ENCODE measurements around the gene GREB1L.

DNA sequence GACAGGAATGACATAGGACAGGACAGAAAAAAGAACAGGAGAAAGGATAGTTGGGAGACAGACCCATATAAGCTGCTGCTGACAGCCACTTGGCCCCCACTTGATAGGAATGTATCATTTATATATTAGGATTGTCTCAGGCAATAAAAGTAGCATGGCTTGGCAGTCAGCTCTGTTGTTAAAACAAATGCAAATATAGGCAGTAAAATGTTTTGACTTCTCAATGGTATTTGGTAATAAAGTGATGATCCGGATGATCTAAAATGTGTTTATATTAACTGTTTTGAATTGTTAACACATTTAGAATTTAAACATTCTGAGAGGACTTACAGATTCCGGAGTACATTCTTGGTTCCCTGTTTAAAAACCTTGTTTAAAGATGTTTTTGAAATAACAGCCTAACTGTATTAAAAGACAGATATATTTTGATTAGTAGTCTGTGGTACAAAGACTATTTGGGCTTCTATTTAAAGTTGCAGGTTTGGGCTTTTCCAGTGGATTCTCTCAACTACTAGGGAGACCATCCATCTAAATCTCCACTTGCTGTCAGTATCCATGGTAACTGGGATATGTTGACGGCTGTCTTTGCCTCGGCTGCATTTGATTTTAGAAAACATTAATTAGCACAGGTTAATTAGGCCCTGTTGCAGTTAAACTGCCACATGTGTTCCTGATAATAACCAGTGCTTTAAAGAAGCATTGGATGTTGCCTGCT is 210.9 kb downstream of the GREB1L start:
- TF ChIP-seq TCF12 (IDR thresholded peaks at IDR 0.05) (no peak), SMC3 (IDR thresholded peaks at IDR 0.05; ENCODE audit: low read depth, low read length) (no peak), GABPA (IDR thresholded peaks at IDR 0.05; ENCODE audit: low read depth) (no peak), USF2 (IDR thresholded peaks at IDR 0.05; ENCODE audit: borderline replicate concordance, low read depth, low read length) (no peak), POLR2AphosphoS5 (IDR thresholded peaks at IDR 0.05; ENCODE audit: low read depth, low read length) (no peak), EZH2phosphoT487 (IDR thresholded peaks at IDR 0.05; ENCODE audit: borderline replicate concordance, low read depth) (no peak), YY1 (IDR thresholded peaks at IDR 0.05; ENCODE audit: low read depth) (no peak)
- TF ChIP-seq, protein P1, sequence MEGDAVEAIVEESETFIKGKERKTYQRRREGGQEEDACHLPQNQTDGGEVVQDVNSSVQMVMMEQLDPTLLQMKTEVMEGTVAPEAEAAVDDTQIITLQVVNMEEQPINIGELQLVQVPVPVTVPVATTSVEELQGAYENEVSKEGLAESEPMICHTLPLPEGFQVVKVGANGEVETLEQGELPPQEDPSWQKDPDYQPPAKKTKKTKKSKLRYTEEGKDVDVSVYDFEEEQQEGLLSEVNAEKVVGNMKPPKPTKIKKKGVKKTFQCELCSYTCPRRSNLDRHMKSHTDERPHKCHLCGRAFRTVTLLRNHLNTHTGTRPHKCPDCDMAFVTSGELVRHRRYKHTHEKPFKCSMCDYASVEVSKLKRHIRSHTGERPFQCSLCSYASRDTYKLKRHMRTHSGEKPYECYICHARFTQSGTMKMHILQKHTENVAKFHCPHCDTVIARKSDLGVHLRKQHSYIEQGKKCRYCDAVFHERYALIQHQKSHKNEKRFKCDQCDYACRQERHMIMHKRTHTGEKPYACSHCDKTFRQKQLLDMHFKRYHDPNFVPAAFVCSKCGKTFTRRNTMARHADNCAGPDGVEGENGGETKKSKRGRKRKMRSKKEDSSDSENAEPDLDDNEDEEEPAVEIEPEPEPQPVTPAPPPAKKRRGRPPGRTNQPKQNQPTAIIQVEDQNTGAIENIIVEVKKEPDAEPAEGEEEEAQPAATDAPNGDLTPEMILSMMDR (IDR thresholded peaks at IDR 0.05): no peak

All from SK-N-SH (cell line).